GM12873 (cell line): ENCODE results near the gene TMEM63B.

Source experiments
- CTCF ChIP-seq: IDR thresholded peaks from 2 replicates; pipeline ENCODE4 v1.5.1; 2012; ENCODE audit warnings: low read depth, mild to moderate bottlenecking, moderate library complexity, low read length, control low read depth; ENCODE audit not compliant: insufficient read depth; ENCODE audit errors: missing control alignments

Gene TMEM63B

GRCh38 chr6:44126320-44127149 lies 819 bp upstream of the TMEM63B start:
- no peak for TF ChIP-seq CTCF

- TF ChIP-seq CTCF: no peak
Observed at GRCh38 chr6:44128020-44128917, 915 bp downstream of the TMEM63B start.

- TF ChIP-seq CTCF: no peak
Observed at GRCh38 chr6:44129841-44130322, 2.5 kb downstream of the TMEM63B start.

- TF ChIP-seq CTCF: no peak
Observed at GRCh38 chr6:44131892-44132291, 4.5 kb downstream of the TMEM63B start.

- TF ChIP-seq CTCF: no peak
Observed at GRCh38 chr6:44132476-44132875, 5.1 kb downstream of the TMEM63B start.

GRCh38 chr6:44133003-44133931 lies 5.9 kb downstream of the TMEM63B start:
- TF ChIP-seq CTCF: no peak
